SU-DHL-6 (cell line): ENCODE measurements around the gene LRBA.

Experiments used
- EZH2phosphoT487 ChIP-seq: fragments of 200-600 bp; sonication (generic), shearing (Covaris generic); conservative IDR thresholded peaks from 2 replicates; pipeline ENCODE4 v1.6.1; 2018; ENCODE audit warnings: mild to moderate bottlenecking, antibody characterized with exemption, low read length, moderate library complexity, mixed read lengths
- TF ChIP-seq, protein P1 (sequence below): fragments of 200-600 bp; sonication (generic); IDR thresholded peaks from one replicate; pipeline ENCODE4 v1.5.1; 2017; ENCODE audit warnings: antibody characterized with exemption, mild to moderate bottlenecking, low read length, moderate library complexity; ENCODE audit not compliant: insufficient read depth, poor library complexity, severe bottlenecking

GRCh38 chr4:150987204-150987603 is 27.9 kb downstream of the LRBA start:
- TF ChIP-seq, protein P1, sequence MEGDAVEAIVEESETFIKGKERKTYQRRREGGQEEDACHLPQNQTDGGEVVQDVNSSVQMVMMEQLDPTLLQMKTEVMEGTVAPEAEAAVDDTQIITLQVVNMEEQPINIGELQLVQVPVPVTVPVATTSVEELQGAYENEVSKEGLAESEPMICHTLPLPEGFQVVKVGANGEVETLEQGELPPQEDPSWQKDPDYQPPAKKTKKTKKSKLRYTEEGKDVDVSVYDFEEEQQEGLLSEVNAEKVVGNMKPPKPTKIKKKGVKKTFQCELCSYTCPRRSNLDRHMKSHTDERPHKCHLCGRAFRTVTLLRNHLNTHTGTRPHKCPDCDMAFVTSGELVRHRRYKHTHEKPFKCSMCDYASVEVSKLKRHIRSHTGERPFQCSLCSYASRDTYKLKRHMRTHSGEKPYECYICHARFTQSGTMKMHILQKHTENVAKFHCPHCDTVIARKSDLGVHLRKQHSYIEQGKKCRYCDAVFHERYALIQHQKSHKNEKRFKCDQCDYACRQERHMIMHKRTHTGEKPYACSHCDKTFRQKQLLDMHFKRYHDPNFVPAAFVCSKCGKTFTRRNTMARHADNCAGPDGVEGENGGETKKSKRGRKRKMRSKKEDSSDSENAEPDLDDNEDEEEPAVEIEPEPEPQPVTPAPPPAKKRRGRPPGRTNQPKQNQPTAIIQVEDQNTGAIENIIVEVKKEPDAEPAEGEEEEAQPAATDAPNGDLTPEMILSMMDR = no peak
- TF ChIP-seq EZH2phosphoT487 = no peak
